ENCODE results near the gene PIP5K1B. TPM values are rescaled to one million over a fixed set of nuclear protein-coding genes. Genes with fewer than 3 reads are reported as not detected.

PIP5K1B gene
- total RNA-seq, 1 experiment from 2014 or later, result 10.3 TPM

DNA sequence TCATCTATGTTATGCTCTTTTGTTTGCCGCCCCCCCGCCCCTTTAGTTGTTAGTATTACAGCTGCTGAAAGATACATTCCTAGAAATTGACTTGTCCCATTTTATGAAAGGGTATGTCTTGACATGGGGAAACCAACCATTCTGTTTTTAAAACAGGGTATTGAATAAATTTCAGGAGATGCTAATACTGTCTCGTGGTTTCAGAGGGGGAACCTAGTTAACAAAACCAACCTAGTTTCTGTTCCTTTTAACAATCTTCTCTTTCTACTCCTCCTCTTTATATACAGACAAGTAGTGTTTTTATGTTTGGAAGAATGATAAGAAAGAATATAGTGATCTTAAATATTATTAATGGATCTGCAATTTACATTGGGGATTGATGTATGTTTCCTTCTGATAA lies 3.5 kb downstream of the PIP5K1B start:
- Histone ChIP-seq H3K9me3 (no peaks in the 10 kb centered on the region), H3K4me3 (ENCODE audit: low read depth, low read length) (no peak overlapping the region), H3K4me1 (no peaks in the 10 kb centered on the region), H3K27me3 (replicated peaks; ENCODE audit: control insufficient read depth, insufficient read depth, low read length) (no peaks in the 10 kb centered on the region), H3K36me3 (ENCODE audit: control insufficient read depth, insufficient read depth, low read length) (no peaks in the 10 kb centered on the region)
- no peaks in the 10 kb centered on the region for H3K36me3 Mint-ChIP-seq (ENCODE audit: insufficient read depth, unreplicated experiment)
- no peak overlapping the region for H3K4me3 Mint-ChIP-seq (ENCODE audit: unreplicated experiment)
- DNase-seq, result no peak
- intact Hi-C loops (cut with micrococcal nuclease; ENCODE audit: unreplicated experiment), result no loop called here
- ChIA-PET CTCF (no interaction called here), POLR2A (no interaction called here)
- no peaks in the 10 kb centered on the region for H3K27me3 Mint-ChIP-seq (ENCODE audit: insufficient read depth, unreplicated experiment)
- H3K4me1 Mint-ChIP-seq (ENCODE audit: low read depth, unreplicated experiment), result no peaks in the 10 kb centered on the region
- H3K27ac Mint-ChIP-seq (ENCODE audit: unreplicated experiment), result no peak overlapping the region
- BruUV-seq (replicated peaks), result no TSS peak
- H3K9me3 Mint-ChIP-seq (ENCODE audit: unreplicated experiment), result no peaks in the 10 kb centered on the region
- TF ChIP-seq, protein P1, sequence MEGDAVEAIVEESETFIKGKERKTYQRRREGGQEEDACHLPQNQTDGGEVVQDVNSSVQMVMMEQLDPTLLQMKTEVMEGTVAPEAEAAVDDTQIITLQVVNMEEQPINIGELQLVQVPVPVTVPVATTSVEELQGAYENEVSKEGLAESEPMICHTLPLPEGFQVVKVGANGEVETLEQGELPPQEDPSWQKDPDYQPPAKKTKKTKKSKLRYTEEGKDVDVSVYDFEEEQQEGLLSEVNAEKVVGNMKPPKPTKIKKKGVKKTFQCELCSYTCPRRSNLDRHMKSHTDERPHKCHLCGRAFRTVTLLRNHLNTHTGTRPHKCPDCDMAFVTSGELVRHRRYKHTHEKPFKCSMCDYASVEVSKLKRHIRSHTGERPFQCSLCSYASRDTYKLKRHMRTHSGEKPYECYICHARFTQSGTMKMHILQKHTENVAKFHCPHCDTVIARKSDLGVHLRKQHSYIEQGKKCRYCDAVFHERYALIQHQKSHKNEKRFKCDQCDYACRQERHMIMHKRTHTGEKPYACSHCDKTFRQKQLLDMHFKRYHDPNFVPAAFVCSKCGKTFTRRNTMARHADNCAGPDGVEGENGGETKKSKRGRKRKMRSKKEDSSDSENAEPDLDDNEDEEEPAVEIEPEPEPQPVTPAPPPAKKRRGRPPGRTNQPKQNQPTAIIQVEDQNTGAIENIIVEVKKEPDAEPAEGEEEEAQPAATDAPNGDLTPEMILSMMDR (IDR thresholded peaks at IDR 0.05; ENCODE audit: insufficient read depth in 1 of 2, low read depth in 1 of 2, low read length in 1 of 2, severe bottlenecking in 1 of 2, unreplicated experiment in 1 of 2), result no peak

DNA sequence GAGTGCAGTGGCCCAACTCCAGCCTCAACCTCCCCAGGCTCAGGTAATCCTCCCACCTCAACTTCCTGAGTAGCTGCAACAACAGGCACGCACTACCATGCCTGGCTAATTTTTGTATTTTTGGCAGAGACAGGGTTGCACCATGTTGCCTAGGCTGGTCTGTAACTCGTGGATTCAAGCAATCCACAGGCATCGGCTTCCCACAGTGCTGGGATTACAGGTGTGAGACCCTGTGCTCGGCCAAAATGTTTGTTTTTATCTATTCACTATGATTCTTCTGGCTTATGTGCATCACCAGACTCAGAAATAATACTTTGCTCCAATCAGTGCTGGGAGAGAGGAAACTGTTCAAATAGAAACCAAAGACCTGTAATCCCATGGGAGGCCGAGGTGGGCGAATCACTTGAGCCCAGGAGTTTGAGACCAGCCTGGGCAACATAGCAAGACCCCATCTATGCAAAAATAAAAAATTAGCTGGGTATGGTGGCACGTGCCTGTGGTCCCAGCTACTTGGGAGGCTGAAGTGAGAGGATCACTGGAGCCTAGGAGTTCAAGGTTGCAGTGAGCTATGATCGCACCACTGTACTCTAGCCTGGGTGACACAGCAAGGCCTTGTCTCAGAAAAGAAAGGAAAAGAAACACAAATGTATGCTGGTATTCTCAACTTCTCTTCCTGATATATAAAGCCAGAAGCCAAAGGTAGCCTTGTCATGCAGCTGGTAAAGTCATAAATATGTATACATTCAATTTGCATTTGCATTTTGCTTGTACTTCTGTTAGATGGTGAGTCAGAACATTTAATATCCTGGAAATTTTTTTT lies 4.5 kb downstream of the PIP5K1B start:
- TF ChIP-seq, protein P1 (IDR thresholded peaks at IDR 0.05; ENCODE audit: insufficient read depth in 1 of 2, low read depth in 1 of 2, low read length in 1 of 2, severe bottlenecking in 1 of 2, unreplicated experiment in 1 of 2), result no peak
- H3K4me3 ChIP-seq (ENCODE audit: low read depth, low read length), result no peak overlapping the region
- H3K9me3 ChIP-seq, result no peaks in the 10 kb centered on the region
- Mint-ChIP-seq H3K27ac (ENCODE audit: unreplicated experiment) (no peak overlapping the region), H3K4me1 (ENCODE audit: low read depth, unreplicated experiment) (no peaks in the 10 kb centered on the region), H3K27me3 (ENCODE audit: insufficient read depth, unreplicated experiment) (no peaks in the 10 kb centered on the region), H3K36me3 (ENCODE audit: insufficient read depth, unreplicated experiment) (peaks cover 3% of the 10 kb centered on the region), H3K4me3 (ENCODE audit: unreplicated experiment) (no peak overlapping the region), H3K9me3 (ENCODE audit: unreplicated experiment) (no peaks in the 10 kb centered on the region)
- ChIA-PET CTCF (no interaction called here), POLR2A (no interaction called here)
- intact Hi-C loops (cut with micrococcal nuclease; ENCODE audit: unreplicated experiment), result no loop called here
- H3K4me1 ChIP-seq, result no peaks in the 10 kb centered on the region
- H3K27me3 ChIP-seq (replicated peaks; ENCODE audit: control insufficient read depth, insufficient read depth, low read length), result no peaks in the 10 kb centered on the region
- no peak for DNase-seq
- BruUV-seq (replicated peaks), result no TSS peak
- no peaks in the 10 kb centered on the region for H3K36me3 ChIP-seq (ENCODE audit: control insufficient read depth, insufficient read depth, low read length)

DNA sequence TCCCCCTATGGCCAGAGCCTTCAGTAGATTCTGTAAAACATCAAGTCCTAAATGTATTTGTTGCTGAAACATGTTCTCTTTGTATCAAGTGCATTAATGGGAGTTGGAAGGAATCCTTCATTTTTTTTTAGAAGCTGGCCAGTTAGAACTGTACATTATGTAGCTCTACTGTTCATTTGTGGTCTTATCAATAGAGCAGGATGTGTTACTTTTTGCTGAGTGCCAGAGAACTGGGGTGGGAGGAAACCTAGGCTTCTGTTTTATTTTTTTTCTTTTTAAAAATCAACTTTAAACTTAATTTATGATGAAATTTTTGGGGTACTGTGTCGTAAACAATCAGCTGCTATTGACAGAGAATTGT lies 5.1 kb downstream of the PIP5K1B start:
- Mint-ChIP-seq H3K36me3 (ENCODE audit: insufficient read depth, unreplicated experiment) (peaks cover 6% of the 10 kb centered on the region), H3K9me3 (ENCODE audit: unreplicated experiment) (no peaks in the 10 kb centered on the region), H3K4me3 (ENCODE audit: unreplicated experiment) (no peak overlapping the region), H3K4me1 (ENCODE audit: low read depth, unreplicated experiment) (no peaks in the 10 kb centered on the region), H3K27me3 (ENCODE audit: insufficient read depth, unreplicated experiment) (no peaks in the 10 kb centered on the region), H3K27ac (ENCODE audit: unreplicated experiment) (no peak overlapping the region)
- POLR2A ChIA-PET, result no interaction called here
- Histone ChIP-seq H3K4me3 (ENCODE audit: low read depth, low read length) (no peak overlapping the region), H3K36me3 (ENCODE audit: control insufficient read depth, insufficient read depth, low read length) (no peaks in the 10 kb centered on the region), H3K27me3 (replicated peaks; ENCODE audit: control insufficient read depth, insufficient read depth, low read length) (no peaks in the 10 kb centered on the region), H3K4me1 (no peaks in the 10 kb centered on the region), H3K9me3 (no peaks in the 10 kb centered on the region)
- TF ChIP-seq, protein P1 (IDR thresholded peaks at IDR 0.05; ENCODE audit: insufficient read depth in 1 of 2, low read depth in 1 of 2, low read length in 1 of 2, severe bottlenecking in 1 of 2, unreplicated experiment in 1 of 2), result no peak
- BruUV-seq (replicated peaks), result no TSS peak
- intact Hi-C loops (cut with micrococcal nuclease; ENCODE audit: unreplicated experiment), result no loop called here
- CTCF ChIA-PET, result no interaction called here
- no peak for DNase-seq

All from Caco-2 (cell line).